BE2C (cell line): ENCODE data around the gene ATG16L1. TPM values are rescaled to one million over a fixed set of nuclear protein-coding genes. Genes with fewer than 3 reads are reported as not detected.

Source experiments
- DNase-seq: peaks from one replicate; pipeline ENCODE4 v3.0.0-alpha.2; 2020
- H3K27me3 ChIP-seq: fragments of 250-450 bp; sonication (Bioruptor Pico); 2 replicates; pipeline ENCODE4 v1.5.1; 2020; ENCODE audit warnings: mild to moderate bottlenecking
- H3K36me3 ChIP-seq: fragments of 250-450 bp; sonication (Bioruptor Pico); 2 replicates; pipeline ENCODE4 v1.5.1; 2020; ENCODE audit warnings: mild to moderate bottlenecking
- H3K4me1 ChIP-seq: fragments of 250-450 bp; sonication (Bioruptor Pico); 2 replicates; pipeline ENCODE4 v1.5.1; 2020
- H3K4me3 ChIP-seq: 2 replicates; pipeline ENCODE4 v1.5.1; 2011; ENCODE audit warnings: low read depth, low read length
- H3K9me3 ChIP-seq: fragments of 250-450 bp; sonication (Bioruptor Pico); 2 replicates; pipeline ENCODE4 v1.5.1; 2020
- CTCF ChIP-seq: IDR thresholded peaks from 2 replicates; pipeline ENCODE4 v1.5.1; 2012; ENCODE audit warnings: mild to moderate bottlenecking, low read depth, low read length
- polyA plus RNA-seq: library from polyadenylated mRNA; unstranded; fragments of >200 nt; gene quantifications from one replicate; pipeline ENCODE4 v1.2.1, GENCODE V29; 2012; ENCODE audit warnings: low read depth, missing spikeins; ENCODE audit not compliant: insufficient read length, insufficient read depth

Gene ATG16L1
- polyA plus RNA-seq: 23.5 TPM

- H3K9me3 ChIP-seq: no peaks in the 10 kb centered on the region; the same call in 1 of the 2 replicates
- H3K4me1 ChIP-seq: no peaks in the 10 kb centered on the region
- H3K4me3 ChIP-seq: peak within 1 kb of the TSS; percentile 97
- H3K36me3 ChIP-seq: peaks cover 7% of the 10 kb centered on the region
- TF ChIP-seq CTCF: peak; percentile 89
- peak; percentile 97 for DNase-seq
- H3K27me3 ChIP-seq: no peaks in the 10 kb centered on the region
Measured at GRCh38 chr2:233251306-233252116, at the start of gene ATG16L1. TSS of gene ATG16L1 (plus strand) at chr2:233251673. CDS start at chr2:233251828, 155 bp downstream.

DNA sequence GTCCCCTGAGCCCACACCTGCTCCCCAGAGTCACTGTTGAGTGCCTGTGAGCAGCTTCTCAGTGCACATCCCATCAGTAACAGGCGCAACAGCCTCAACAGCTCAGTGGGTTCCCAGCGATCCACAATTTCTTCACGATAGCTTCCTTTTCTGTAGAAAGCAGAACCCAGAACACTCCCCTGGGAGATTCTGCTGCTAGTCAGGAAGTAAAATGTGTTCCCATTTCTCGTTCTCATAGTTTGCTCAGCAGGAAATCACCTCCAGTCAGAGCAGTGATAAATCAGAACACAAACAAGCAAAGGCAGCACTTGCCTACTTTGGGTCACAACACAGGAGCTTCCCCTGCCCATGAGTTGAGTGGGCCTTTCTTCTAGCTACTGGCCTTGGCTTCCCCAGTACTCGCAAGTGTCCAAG, 48.9 kb upstream of the ATG16L1 start:
- DNase-seq: no peak
- no peak for TF ChIP-seq CTCF
- Histone ChIP-seq H3K27me3 (no peaks in the 10 kb centered on the region), H3K4me3 (no peak overlapping the region), H3K9me3 (no peaks in the 10 kb centered on the region; the same call in 1 of the 2 replicates), H3K4me1 (no peaks in the 10 kb centered on the region), H3K36me3 (no peaks in the 10 kb centered on the region)

DNA sequence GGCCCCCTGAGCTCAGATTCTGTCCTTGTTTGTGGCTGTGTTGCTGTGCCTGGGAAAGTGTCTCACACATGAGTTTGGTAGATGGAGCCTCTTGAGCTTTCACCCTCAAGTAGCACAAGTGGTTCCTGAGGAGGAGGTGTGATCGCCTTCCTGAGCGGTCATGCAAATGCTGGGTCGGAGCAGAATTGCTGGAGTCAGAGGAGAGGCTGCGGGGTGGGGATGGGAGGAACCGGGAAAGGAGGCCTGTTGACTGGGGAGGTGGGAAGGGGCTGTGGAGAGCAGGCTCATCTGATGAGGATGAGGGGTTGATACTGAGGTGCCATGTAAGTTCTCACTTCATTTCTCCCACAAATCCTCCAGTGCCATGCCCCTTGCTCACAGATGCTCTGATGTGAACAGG, 48.4 kb upstream of the ATG16L1 start:
- DNase-seq: no peak
- TF ChIP-seq CTCF: no peak
- Histone ChIP-seq H3K4me3 (no peak overlapping the region), H3K4me1 (no peaks in the 10 kb centered on the region), H3K9me3 (no peaks in the 10 kb centered on the region; the same call in 1 of the 2 replicates), H3K36me3 (no peaks in the 10 kb centered on the region), H3K27me3 (no peaks in the 10 kb centered on the region)

DNA sequence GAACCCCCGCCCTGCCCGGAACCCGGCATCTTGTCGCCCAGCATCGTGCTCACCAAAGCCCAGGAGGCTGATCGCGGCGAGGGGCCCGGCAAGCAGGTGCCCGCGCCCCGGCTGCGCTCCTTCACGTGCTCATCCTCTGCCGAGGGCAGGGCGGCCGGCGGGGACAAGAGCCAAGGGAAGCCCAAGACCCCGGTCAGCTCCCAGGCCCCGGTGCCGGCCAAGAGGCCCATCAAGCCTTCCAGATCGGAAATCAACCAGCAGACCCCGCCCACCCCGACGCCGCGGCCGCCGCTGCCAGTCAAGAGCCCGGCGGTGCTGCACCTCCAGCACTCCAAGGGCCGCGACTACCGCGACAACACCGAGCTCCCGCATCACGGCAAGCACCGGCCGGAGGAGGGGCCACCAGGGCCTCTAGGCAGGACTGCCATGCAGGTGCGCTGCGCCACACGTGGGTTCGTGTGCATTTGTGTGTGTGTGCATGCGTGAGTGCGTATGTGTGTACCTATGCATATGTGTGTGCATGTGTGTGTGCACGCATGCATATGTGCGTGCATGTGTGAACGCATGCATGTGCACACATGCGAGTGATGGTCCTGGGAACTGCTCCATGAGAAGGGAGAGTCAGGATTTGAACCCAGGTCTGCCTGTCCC, 47.1 kb upstream of the ATG16L1 start:
- no peaks in the 10 kb centered on the region for H3K36me3 ChIP-seq
- H3K9me3 ChIP-seq: no peaks in the 10 kb centered on the region; the same call in 1 of the 2 replicates
- no peak for DNase-seq
- TF ChIP-seq CTCF: no peak
- H3K27me3 ChIP-seq: no peaks in the 10 kb centered on the region
- H3K4me1 ChIP-seq: no peaks in the 10 kb centered on the region
- H3K4me3 ChIP-seq: no peak overlapping the region

GRCh38 chr2:233208382-233209116, 42.9 kb upstream of the ATG16L1 start:
- no peaks in the 10 kb centered on the region for H3K27me3 ChIP-seq
- TF ChIP-seq CTCF: no peak
- DNase-seq: no peak

More at GRCh38 chr2:233208382-233209116, 42.9 kb upstream of the ATG16L1 start:
- H3K9me3 ChIP-seq: no peaks in the 10 kb centered on the region
- H3K36me3 ChIP-seq: no peaks in the 10 kb centered on the region
- no peak overlapping the region for H3K4me3 ChIP-seq
- H3K4me1 ChIP-seq: no peaks in the 10 kb centered on the region
